Endometrial microvascular endothelial cells (primary cell): Measurements from ENCODE around the gene KIF19. TPM values are rescaled to one million over a fixed set of nuclear protein-coding genes. Genes with fewer than 3 reads are reported as not detected.

Experiments
- in situ Hi-C: cut with HindIII; loops from 2 replicates; pipeline ENCODE4 v1.10.0; 2017; ENCODE audit warnings: low sequenced_read_pairs, low pct_unique_long_range_greater_than_20kb; ENCODE audit errors: inconsistent ontology term
- total RNA-seq: library from RNA; depleted of rRNA; stranded (reverse); fragments of >200 nt; gene quantifications from one replicate; pipeline ENCODE4 v1.2.3, GENCODE V29; 2015; ENCODE audit errors: inconsistent ontology term

KIF19 gene
- total RNA-seq, 1 donor from 2014 or later = 0.09 TPM

- in situ Hi-C loops = no loop called here
Measured at GRCh38 chr17:74380086-74380958, 54.3 kb downstream of the KIF19 start.

GRCh38 chr17:74380959-74381808 is 55.2 kb downstream of the KIF19 start:
- in situ Hi-C loops = no loop called here

GRCh38 chr17:74383141-74383540 is 57.1 kb downstream of the KIF19 start:
- in situ Hi-C loops = no loop called here

- in situ Hi-C loops = no loop called here
Measured at GRCh38 chr17:74385201-74385600, 59.2 kb downstream of the KIF19 start.

- in situ Hi-C loops = no loop called here
Measured at GRCh38 chr17:74386386-74386785, 60.4 kb downstream of the KIF19 start.

GRCh38 chr17:74387365-74388218 is 61.6 kb downstream of the KIF19 start:
- in situ Hi-C loops = no loop called here

GRCh38 chr17:74389084-74389753 is 63.2 kb downstream of the KIF19 start:
- in situ Hi-C loops = no loop called here

GRCh38 chr17:74389937-74390679 is 64.1 kb downstream of the KIF19 start:
- in situ Hi-C loops = no loop called here

- in situ Hi-C loops = no loop called here
Measured at GRCh38 chr17:74390680-74391653, 64.9 kb downstream of the KIF19 start.

GRCh38 chr17:74391771-74392170 is 65.7 kb downstream of the KIF19 start:
- in situ Hi-C loops = no loop called here

- in situ Hi-C loops = no loop called here
Measured at GRCh38 chr17:74392848-74393247, 66.8 kb downstream of the KIF19 start.

GRCh38 chr17:74393346-74393942 is 67.4 kb downstream of the KIF19 start:
- in situ Hi-C loops = no loop called here

- in situ Hi-C loops = no loop called here
Measured at GRCh38 chr17:74394275-74394950, 68.4 kb downstream of the KIF19 start.

- in situ Hi-C loops = no loop called here
Measured at GRCh38 chr17:74394977-74395376, 69.0 kb downstream of the KIF19 start.

- in situ Hi-C loops = no loop called here
Measured at GRCh38 chr17:74396567-74396966, 70.5 kb downstream of the KIF19 start.

GRCh38 chr17:74402048-74402447 is 76.0 kb downstream of the KIF19 start:
- in situ Hi-C loops = no loop called here
